OCI-LY1 (cell line): ENCODE measurements around the gene SIRT7.

Experiments
- EZH2 ChIP-seq: fragments of 200-600 bp; sonication (generic), shearing (Covaris generic); IDR thresholded peaks from 2 replicates; pipeline ENCODE4 v1.8.0; 2017; ENCODE audit warnings: borderline replicate concordance, mixed run types, mild to moderate bottlenecking, antibody characterized with exemption, low read length, moderate library complexity, mixed read lengths
- TF ChIP-seq, protein P1 (sequence below): fragments of 200-600 bp; sonication (generic), shearing (Covaris generic); IDR thresholded peaks from 2 replicates; pipeline ENCODE4 v1.5.1; 2017; ENCODE audit warnings: mild to moderate bottlenecking, antibody characterized with exemption, low read length, moderate library complexity, mixed read lengths

DNA sequence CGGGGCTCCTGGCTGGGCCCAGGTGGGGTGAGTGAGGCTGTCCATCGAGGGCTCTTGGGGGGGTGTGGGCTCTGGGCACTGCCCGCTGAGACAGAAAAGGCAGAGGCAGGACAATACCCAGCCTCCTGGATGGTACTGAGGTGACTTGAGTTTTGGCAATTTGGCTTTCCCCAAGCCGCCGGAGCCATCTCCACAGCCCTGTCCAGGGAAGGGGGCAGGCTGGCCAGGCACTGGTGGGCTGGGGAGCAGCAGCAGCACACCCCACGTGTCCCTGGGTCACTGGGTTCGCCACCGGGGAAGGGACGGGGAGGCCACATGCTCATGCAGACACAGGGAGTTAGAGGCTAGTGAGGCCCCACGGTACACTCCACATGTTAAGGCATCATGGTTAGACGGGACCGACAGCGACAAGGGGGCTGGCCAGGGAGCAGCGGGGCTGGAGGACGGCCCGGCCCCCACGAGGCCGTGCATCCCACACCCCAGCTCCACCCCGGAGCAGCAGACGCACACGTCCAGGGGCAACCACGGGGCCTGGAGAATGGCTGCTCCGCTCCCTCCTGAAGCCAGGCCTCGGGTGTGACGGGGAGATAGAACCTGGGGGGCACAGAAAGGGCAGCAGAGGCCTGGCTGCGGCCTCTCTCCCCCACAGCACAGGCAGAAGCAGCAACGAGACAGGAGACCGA, 49.8 kb downstream of the SIRT7 start:
- TF ChIP-seq, protein P1, sequence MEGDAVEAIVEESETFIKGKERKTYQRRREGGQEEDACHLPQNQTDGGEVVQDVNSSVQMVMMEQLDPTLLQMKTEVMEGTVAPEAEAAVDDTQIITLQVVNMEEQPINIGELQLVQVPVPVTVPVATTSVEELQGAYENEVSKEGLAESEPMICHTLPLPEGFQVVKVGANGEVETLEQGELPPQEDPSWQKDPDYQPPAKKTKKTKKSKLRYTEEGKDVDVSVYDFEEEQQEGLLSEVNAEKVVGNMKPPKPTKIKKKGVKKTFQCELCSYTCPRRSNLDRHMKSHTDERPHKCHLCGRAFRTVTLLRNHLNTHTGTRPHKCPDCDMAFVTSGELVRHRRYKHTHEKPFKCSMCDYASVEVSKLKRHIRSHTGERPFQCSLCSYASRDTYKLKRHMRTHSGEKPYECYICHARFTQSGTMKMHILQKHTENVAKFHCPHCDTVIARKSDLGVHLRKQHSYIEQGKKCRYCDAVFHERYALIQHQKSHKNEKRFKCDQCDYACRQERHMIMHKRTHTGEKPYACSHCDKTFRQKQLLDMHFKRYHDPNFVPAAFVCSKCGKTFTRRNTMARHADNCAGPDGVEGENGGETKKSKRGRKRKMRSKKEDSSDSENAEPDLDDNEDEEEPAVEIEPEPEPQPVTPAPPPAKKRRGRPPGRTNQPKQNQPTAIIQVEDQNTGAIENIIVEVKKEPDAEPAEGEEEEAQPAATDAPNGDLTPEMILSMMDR: no peak
- no peak for TF ChIP-seq EZH2
